Activated naive CD4-positive, alpha-beta T cell treated with anti-CD3 and anti-CD28 coated beads, Interleukin-2, amount 10 ng/mL, durations not matched to agents 7 days and 5 days (primary cell): Measurements from ENCODE around the gene CRAMP1.

Source experiments
- CTCF ChIA-PET: fragments of 350-600 bp; sonication (Branson Sonifier 250); formaldehyde crosslinking; loops from one replicate; lab custom pipeline; 2021; ENCODE audit warnings: antibody characterized with exemption; lab: Charles Lee
- DNase-seq: peaks from one replicate; pipeline ENCODE4 v3.0.0-alpha.2; 2020
- H3K27ac Mint-ChIP-seq: one replicate; pipeline ENCODE4 v1.8.0; 2021; ENCODE audit warnings: mild to moderate bottlenecking, moderate library complexity, mixed read lengths
- H3K27me3 Mint-ChIP-seq: one replicate; pipeline ENCODE4 v1.8.0; 2021; ENCODE audit warnings: mild to moderate bottlenecking, mixed read lengths
- H3K36me3 Mint-ChIP-seq: one replicate; pipeline ENCODE4 v1.8.0; 2021; ENCODE audit warnings: mixed read lengths
- H3K4me1 Mint-ChIP-seq: one replicate; pipeline ENCODE4 v1.8.0; 2021; ENCODE audit warnings: mixed read lengths
- H3K4me3 Mint-ChIP-seq: one replicate; pipeline ENCODE4 v1.8.0; 2021; ENCODE audit warnings: mild to moderate bottlenecking, moderate library complexity, mixed read lengths
- H3K9me3 Mint-ChIP-seq: one replicate; pipeline ENCODE4 v1.8.0; 2021; ENCODE audit warnings: mixed read lengths

The CRAMP1 gene

GRCh38 chr16:1613211-1613622, 1.1 kb downstream of the CRAMP1 start:
- peaks cover 48% of the 10 kb centered on the region for H3K4me1 Mint-ChIP-seq
- CTCF ChIA-PET = no interaction called here

DNA sequence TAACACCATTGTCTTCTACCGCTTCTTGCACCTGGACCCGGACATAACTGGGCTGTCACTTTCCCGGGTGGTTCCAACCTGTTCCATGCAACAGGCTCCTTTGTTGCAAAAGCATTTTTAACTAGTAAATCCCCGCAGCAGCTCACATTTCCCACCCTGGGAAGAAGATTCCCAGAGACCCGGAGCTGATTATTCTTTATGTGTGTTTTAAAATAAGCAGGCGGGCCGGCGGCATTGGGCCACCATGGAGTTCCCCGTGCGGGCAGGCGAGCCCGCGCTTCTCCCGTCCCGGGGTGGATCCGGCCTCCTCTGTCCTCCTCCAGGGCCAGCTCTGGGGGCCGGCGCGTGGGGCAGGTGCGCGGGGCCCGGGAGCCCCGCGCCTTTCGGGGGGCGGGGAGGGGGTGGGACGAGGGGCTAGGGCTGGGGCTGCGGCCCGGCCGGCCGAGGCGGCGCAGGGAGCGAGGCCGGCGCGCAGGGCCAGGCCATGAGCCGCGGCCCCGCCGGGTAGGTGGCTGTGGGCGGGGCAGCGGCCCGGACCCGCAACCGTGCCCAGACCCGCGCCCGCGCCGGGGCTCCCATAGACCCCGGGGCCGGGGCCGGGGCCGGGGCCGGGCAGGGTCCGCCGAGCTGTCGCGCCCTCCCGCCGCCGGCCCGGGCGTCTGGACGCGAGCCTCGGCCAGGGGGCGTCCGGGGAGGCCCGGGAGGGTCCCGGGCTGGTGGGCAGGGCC, 1.7 kb downstream of the CRAMP1 start:
- H3K27me3 Mint-ChIP-seq = peaks cover 9% of the 10 kb centered on the region
- H3K9me3 Mint-ChIP-seq = no peaks in the 10 kb centered on the region
- CTCF ChIA-PET = no interaction called here

More at GRCh38 chr16:1613211-1613622, 1.1 kb downstream of the CRAMP1 start:
- H3K4me3 Mint-ChIP-seq = peak overlapping the region; percentile 89
- H3K9me3 Mint-ChIP-seq = no peaks in the 10 kb centered on the region
- peak; percentile 25 for DNase-seq
- H3K27ac Mint-ChIP-seq = peak overlapping the region; percentile 89
- peaks cover 9% of the 10 kb centered on the region for H3K27me3 Mint-ChIP-seq
- H3K36me3 Mint-ChIP-seq = peaks cover 21% of the 10 kb centered on the region

GRCh38 chr16:1614456-1615102, 2.4 kb downstream of the CRAMP1 start:
- peak; percentile 56 for DNase-seq

More for the DNA sequence above, 1.7 kb downstream of the CRAMP1 start:
- DNase-seq = peak; percentile 47
- Mint-ChIP-seq H3K4me3 (peak overlapping the region; percentile 89), H3K27ac (peak overlapping the region; percentile 89), H3K36me3 (peaks cover 25% of the 10 kb centered on the region), H3K4me1 (peaks cover 50% of the 10 kb centered on the region)

GRCh38 chr16:1615761-1616160, 3.6 kb downstream of the CRAMP1 start:
- Mint-ChIP-seq H3K4me3 (peak overlapping the region; percentile 74), H3K4me1 (peaks cover 46% of the 10 kb centered on the region), H3K9me3 (no peaks in the 10 kb centered on the region), H3K27ac (no peak overlapping the region), H3K36me3 (peaks cover 32% of the 10 kb centered on the region), H3K27me3 (peaks cover 5% of the 10 kb centered on the region)
- no peak for DNase-seq
- CTCF ChIA-PET = no interaction called here

More at GRCh38 chr16:1614456-1615102, 2.4 kb downstream of the CRAMP1 start:
- Mint-ChIP-seq H3K4me1 (peaks cover 49% of the 10 kb centered on the region), H3K27ac (no peak overlapping the region), H3K4me3 (peak overlapping the region; percentile 82), H3K36me3 (peaks cover 26% of the 10 kb centered on the region), H3K27me3 (peaks cover 5% of the 10 kb centered on the region), H3K9me3 (no peaks in the 10 kb centered on the region)
- CTCF ChIA-PET = no interaction called here

DNA sequence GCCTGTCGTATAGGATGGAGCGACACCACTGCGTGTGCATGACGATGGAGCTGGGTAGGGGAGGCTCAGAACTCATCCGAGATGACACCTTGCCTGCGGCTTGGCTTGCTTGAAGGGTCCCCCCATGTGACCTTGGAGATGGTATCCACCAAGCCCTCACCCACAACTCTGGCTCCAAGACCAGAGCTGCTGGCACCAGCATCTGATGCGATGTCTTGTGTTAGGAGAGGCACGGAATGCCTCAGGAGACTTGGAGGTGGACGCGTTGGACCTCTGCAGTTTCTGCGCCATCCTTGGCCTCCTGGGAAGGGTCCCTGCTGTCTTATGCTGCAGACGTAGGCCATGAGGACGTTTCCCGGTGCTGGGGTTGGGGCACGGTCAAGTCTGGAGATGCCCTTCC, 7.8 kb downstream of the CRAMP1 start:
- CTCF ChIA-PET = no interaction called here
- Mint-ChIP-seq H3K36me3 (peaks cover 40% of the 10 kb centered on the region), H3K4me3 (no peak overlapping the region), H3K4me1 (peaks cover 27% of the 10 kb centered on the region), H3K27me3 (no peaks in the 10 kb centered on the region), H3K27ac (no peak overlapping the region), H3K9me3 (no peaks in the 10 kb centered on the region)
- DNase-seq = no peak

- Mint-ChIP-seq H3K4me3 (no peak overlapping the region), H3K4me1 (peaks cover 23% of the 10 kb centered on the region)
Measured at GRCh38 chr16:1620391-1620790, 8.2 kb downstream of the CRAMP1 start.

DNA sequence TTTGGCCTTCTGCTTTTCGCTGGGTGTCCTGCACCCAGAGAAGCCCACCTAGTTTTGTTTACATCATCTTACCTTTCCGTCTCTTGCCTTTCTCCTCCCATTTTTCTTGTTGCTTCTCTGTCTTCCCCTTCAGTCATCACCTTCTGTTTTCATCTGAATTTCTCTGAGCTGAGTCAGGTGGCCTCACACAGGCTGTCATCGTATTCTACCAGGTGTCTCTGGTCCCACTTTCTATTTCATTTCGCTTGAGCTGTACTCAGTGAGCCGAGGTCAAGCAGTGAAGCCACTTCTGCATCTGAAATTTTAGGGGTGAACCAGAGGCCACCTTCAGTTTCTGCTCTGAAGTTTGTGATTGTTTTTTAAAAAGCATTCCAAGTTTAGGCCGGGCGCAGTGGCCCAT, 9.7 kb downstream of the CRAMP1 start:
- Mint-ChIP-seq H3K4me1 (peaks cover 15% of the 10 kb centered on the region), H3K27me3 (no peaks in the 10 kb centered on the region), H3K27ac (no peak overlapping the region), H3K9me3 (no peaks in the 10 kb centered on the region), H3K36me3 (peaks cover 38% of the 10 kb centered on the region), H3K4me3 (no peak overlapping the region)
- CTCF ChIA-PET = no interaction called here
- DNase-seq = no peak

More at GRCh38 chr16:1620391-1620790, 8.2 kb downstream of the CRAMP1 start:
- no peaks in the 10 kb centered on the region for H3K9me3 Mint-ChIP-seq
- no peak overlapping the region for H3K27ac Mint-ChIP-seq
- CTCF ChIA-PET = no interaction called here
- no peaks in the 10 kb centered on the region for H3K27me3 Mint-ChIP-seq
- no peak for DNase-seq
- peaks cover 38% of the 10 kb centered on the region for H3K36me3 Mint-ChIP-seq

DNA sequence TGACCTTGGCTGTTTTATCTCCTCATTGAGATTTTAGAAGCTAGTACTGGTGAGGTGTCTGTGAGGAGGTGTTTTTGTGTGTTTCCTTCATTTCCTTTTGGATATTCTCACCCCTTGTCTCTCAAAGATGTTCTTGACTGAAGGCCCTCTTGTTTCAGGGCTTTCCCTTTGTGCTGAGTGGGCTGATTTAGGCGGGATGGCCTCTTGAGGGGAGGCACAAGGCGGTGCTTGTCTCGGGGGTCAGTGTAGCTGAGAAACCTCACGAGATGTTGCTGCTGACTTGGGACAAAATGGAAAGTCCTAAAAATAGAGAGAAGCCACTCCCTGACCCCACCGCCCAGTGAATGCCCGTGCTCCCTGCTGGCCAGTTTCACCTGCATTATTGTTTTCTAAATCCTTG, 14.2 kb downstream of the CRAMP1 start:
- no peaks in the 10 kb centered on the region for H3K9me3 Mint-ChIP-seq
- H3K4me1 Mint-ChIP-seq = no peaks in the 10 kb centered on the region
- no peak for DNase-seq
- H3K27me3 Mint-ChIP-seq = no peaks in the 10 kb centered on the region
- H3K4me3 Mint-ChIP-seq = no peak overlapping the region
- H3K27ac Mint-ChIP-seq = peak overlapping the region; percentile 28
- peaks cover 16% of the 10 kb centered on the region for H3K36me3 Mint-ChIP-seq
- CTCF ChIA-PET = no interaction called here

GRCh38 chr16:1626776-1627175, 14.6 kb downstream of the CRAMP1 start:
- peaks cover 18% of the 10 kb centered on the region for H3K36me3 Mint-ChIP-seq
- no peaks in the 10 kb centered on the region for H3K9me3 Mint-ChIP-seq
- no peak for DNase-seq
- H3K4me3 Mint-ChIP-seq = no peak overlapping the region
- CTCF ChIA-PET = no interaction called here
- no peaks in the 10 kb centered on the region for H3K4me1 Mint-ChIP-seq
- H3K27me3 Mint-ChIP-seq = no peaks in the 10 kb centered on the region
- no peak overlapping the region for H3K27ac Mint-ChIP-seq

- no peak overlapping the region for H3K27ac Mint-ChIP-seq
- DNase-seq = no peak
- H3K36me3 Mint-ChIP-seq = peaks cover 38% of the 10 kb centered on the region
- CTCF ChIA-PET = no interaction called here
- no peaks in the 10 kb centered on the region for H3K27me3 Mint-ChIP-seq
- H3K9me3 Mint-ChIP-seq = no peaks in the 10 kb centered on the region
- no peaks in the 10 kb centered on the region for H3K4me1 Mint-ChIP-seq
- H3K4me3 Mint-ChIP-seq = no peak overlapping the region
Measured at GRCh38 chr16:1630450-1631213, 18.5 kb downstream of the CRAMP1 start.

GRCh38 chr16:1631230-1631629, 19.1 kb downstream of the CRAMP1 start:
- Mint-ChIP-seq H3K9me3 (no peaks in the 10 kb centered on the region), H3K27ac (no peak overlapping the region), H3K4me3 (no peak overlapping the region), H3K36me3 (peaks cover 37% of the 10 kb centered on the region), H3K27me3 (no peaks in the 10 kb centered on the region), H3K4me1 (no peaks in the 10 kb centered on the region)
- no peak for DNase-seq
- CTCF ChIA-PET = no interaction called here

DNA sequence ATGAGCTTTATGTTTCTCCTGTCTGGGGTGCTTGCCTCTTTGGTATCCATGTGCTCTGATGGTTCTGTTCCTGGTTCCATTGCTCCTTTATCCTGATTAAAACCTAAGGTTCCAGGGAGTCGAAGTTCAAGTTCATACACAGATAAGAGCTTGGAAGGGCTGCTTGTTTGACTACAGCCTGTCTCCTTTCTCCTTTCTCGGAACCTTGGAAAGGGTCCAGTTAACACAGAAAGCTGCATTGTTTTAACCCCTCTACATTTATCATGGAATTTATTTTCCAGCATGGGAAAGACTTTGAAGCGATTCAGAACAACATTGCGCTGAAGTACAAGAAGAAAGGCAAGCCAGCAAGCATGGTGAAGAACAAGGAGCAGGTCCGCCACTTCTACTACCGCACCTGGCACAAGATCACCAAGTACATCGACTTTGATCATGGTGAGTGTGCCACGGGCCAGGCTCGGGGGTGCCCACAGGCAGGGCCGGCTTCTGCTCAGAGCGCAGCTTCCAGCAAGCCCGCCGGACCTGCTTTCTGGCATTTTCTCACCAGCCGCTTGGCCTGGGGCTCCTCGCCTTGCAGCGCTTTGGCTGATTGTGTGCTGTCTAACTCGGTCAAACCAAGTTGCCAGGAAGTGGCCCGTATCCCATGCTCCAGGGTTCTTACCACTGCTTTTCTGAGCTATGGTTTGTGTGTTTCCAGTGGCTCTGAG, 19.9 kb downstream of the CRAMP1 start:
- DNase-seq = no peak
- Mint-ChIP-seq H3K27ac (no peak overlapping the region), H3K4me1 (no peaks in the 10 kb centered on the region), H3K9me3 (no peaks in the 10 kb centered on the region), H3K27me3 (no peaks in the 10 kb centered on the region), H3K4me3 (no peak overlapping the region), H3K36me3 (peaks cover 30% of the 10 kb centered on the region)
- CTCF ChIA-PET = no interaction called here

- Mint-ChIP-seq H3K27me3 (no peaks in the 10 kb centered on the region), H3K27ac (no peak overlapping the region), H3K4me1 (no peaks in the 10 kb centered on the region), H3K9me3 (no peaks in the 10 kb centered on the region), H3K36me3 (peaks cover 30% of the 10 kb centered on the region), H3K4me3 (no peak overlapping the region)
- CTCF ChIA-PET = no interaction called here
- no peak for DNase-seq
Measured at GRCh38 chr16:1632638-1632970, 20.4 kb downstream of the CRAMP1 start.

DNA sequence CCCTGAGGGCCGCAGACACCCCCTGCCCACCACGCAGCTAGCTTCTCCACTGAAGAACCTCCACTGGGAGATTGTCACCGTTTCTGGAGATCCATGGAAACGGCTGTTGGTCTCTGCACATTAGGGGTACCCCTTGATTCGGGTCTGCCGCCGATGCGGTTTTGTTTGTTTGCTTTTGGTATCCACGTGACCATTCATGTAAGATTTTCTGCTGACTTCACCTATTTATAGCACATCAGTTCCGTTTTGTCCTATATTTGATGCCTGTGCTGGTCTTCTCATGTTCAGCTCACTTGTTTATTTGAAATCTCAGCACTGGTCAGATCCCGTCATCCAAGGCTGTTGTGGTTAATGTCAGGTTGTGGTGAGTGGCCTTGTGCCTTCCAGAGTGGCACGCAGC, 21.1 kb downstream of the CRAMP1 start:
- H3K4me1 Mint-ChIP-seq = no peaks in the 10 kb centered on the region
- H3K9me3 Mint-ChIP-seq = no peaks in the 10 kb centered on the region
- no peak overlapping the region for H3K27ac Mint-ChIP-seq
- no peak overlapping the region for H3K4me3 Mint-ChIP-seq
- H3K36me3 Mint-ChIP-seq = peaks cover 35% of the 10 kb centered on the region
- CTCF ChIA-PET = interaction anchor here (0.7 kb wide), 1 partner anchor 90 kb away, joined by 3 read pairs; no protein-coding TSS in a partner anchor
- no peak for DNase-seq
- no peaks in the 10 kb centered on the region for H3K27me3 Mint-ChIP-seq
